Endothelial cell of umbilical vein (primary cell): ENCODE results near the gene SUMF1. TPM values are rescaled to one million over a fixed set of nuclear protein-coding genes. Genes with fewer than 3 reads are reported as not detected.

Source experiments
- BruUV-seq: library from RNA; stranded (reverse); fragments of 400-500 nt; replicated peaks from 2 replicates; lab custom pipeline; 2021; lab: Mats Ljungman, UMichigan
- CTCF ChIA-PET: fragments of 300-600, 350-600 bp; sonication (Branson Sonifier 250); formaldehyde crosslinking; loops from one replicate; lab custom pipeline; 2021; ENCODE audit warnings: antibody characterized with exemption, inconsistent platforms; lab: Charles Lee
- POLR2A ChIA-PET: fragments of 300-600, 350-600 bp; sonication (Branson Sonifier 250); formaldehyde crosslinking; loops from one replicate; lab custom pipeline; 2021; ENCODE audit warnings: antibody characterized with exemption, inconsistent platforms; lab: Charles Lee
- DNase-seq: peaks from one replicate; pipeline ENCODE4 v3.0.0-alpha.2; 2011; ENCODE audit warnings: low read depth, low spot score
- FAIRE-seq: peaks from 2 replicates; lab custom pipeline; 2011; peaks lifted over from hg19 to GRCh38; lab: Jason Lieb, UNC
- H2AFZ ChIP-seq: 2 replicates; pipeline ENCODE4 v1.6.0; 2012; ENCODE audit warnings: low read depth, low read length, control low read depth, inconsistent platforms
- H3K27ac ChIP-seq: 2 replicates; pipeline ENCODE4 v1.5.1; 2011; ENCODE audit warnings: low read depth, mild to moderate bottlenecking, control low read depth, low read length, moderate library complexity; ENCODE audit not compliant: insufficient read depth
- H3K27me3 ChIP-seq, 2 experiments: 2 replicates each; pipeline versions ENCODE4 v1.6.0 to v1.6.1; 2011; ENCODE audit warnings: low read length in 2 of 2, mixed read lengths in 1 of 2; ENCODE audit not compliant: control insufficient read depth in 2 of 2, insufficient read depth in 2 of 2
- H3K36me3 ChIP-seq, 2 experiments: 2 replicates in 1 of 2; 3 replicates in 1 of 2; pipeline ENCODE4 v1.5.1; 2011; ENCODE audit warnings: low read length in 2 of 2, mild to moderate bottlenecking in 1 of 2, moderate library complexity in 1 of 2; ENCODE audit not compliant: control insufficient read depth in 2 of 2, insufficient read depth in 2 of 2; ENCODE audit errors: extremely low read depth in 1 of 2
- H3K4me1 ChIP-seq: 3 replicates; pipeline ENCODE4 v1.5.1; 2011; ENCODE audit warnings: mild to moderate bottlenecking, low read length; ENCODE audit not compliant: control insufficient read depth, insufficient read depth; ENCODE audit errors: extremely low read depth
- H3K4me2 ChIP-seq: 2 replicates; pipeline ENCODE4 v1.6.1; 2011; ENCODE audit warnings: low read length, control low read depth, mixed read lengths; ENCODE audit not compliant: insufficient read depth
- H3K4me3 ChIP-seq, 3 experiments: fragments of 200-600 bp in 1 of 3; sonication (generic), shearing (Covaris generic) in 1 of 3; replicated peaks in 1 of 3; 2 replicates each; pipeline ENCODE4 v1.5.1; 2011 to 2016; ENCODE audit warnings: control low read depth in 3 of 3, low read length in 3 of 3, mild to moderate bottlenecking in 2 of 3, inconsistent platforms in 1 of 3, low read depth in 1 of 3, moderate library complexity in 1 of 3; ENCODE audit not compliant: insufficient read depth in 1 of 3
- H3K79me2 ChIP-seq: 2 replicates; pipeline ENCODE4 v1.6.0; 2012; ENCODE audit warnings: low read length, inconsistent platforms; ENCODE audit not compliant: control insufficient read depth, insufficient read depth
- H3K9ac ChIP-seq: replicated peaks from 2 replicates; pipeline ENCODE3; 2011; ENCODE audit warnings: low read length, control low read depth; ENCODE audit not compliant: insufficient read depth; ENCODE audit errors: extremely low read depth
- H3K9me1 ChIP-seq: replicated peaks from 3 replicates; pipeline ENCODE4 v1.6.0; 2011; ENCODE audit warnings: mild to moderate bottlenecking, low read length; ENCODE audit not compliant: control insufficient read depth, insufficient read depth; ENCODE audit errors: extremely low read depth
- H3K9me3 ChIP-seq: replicated peaks from 2 replicates; pipeline ENCODE4 v1.5.1; 2012; ENCODE audit warnings: low read length, inconsistent platforms; ENCODE audit not compliant: control insufficient read depth, insufficient read depth
- H4K20me1 ChIP-seq: replicated peaks from 2 replicates; pipeline ENCODE3; 2011; ENCODE audit warnings: mild to moderate bottlenecking, low read length; ENCODE audit not compliant: control insufficient read depth, insufficient read depth; ENCODE audit errors: extremely low read depth
- CTCF ChIP-seq, 2 donors: IDR thresholded peaks; 1 replicate in 1 of 2; 2 replicates in 1 of 2; pipeline ENCODE4 v1.5.1; 2011; ENCODE audit warnings: low read length in 2 of 2, mild to moderate bottlenecking in 2 of 2, moderate library complexity in 2 of 2, control low read depth in 1 of 2, inconsistent platforms in 1 of 2, low read depth in 1 of 2; ENCODE audit not compliant: insufficient read depth in 1 of 2; ENCODE audit errors: extremely low read depth in 1 of 2
- EZH2 ChIP-seq: IDR thresholded peaks from 2 replicates; pipeline ENCODE4 v1.6.1; 2012; ENCODE audit warnings: borderline replicate concordance, low read depth, mild to moderate bottlenecking, moderate library complexity, low read length, inconsistent platforms; ENCODE audit not compliant: severe bottlenecking
- FOS ChIP-seq: IDR thresholded peaks from 2 replicates; pipeline ENCODE4 v1.6.1; 2011; ENCODE audit warnings: mild to moderate bottlenecking, low read length, moderate library complexity, borderline replicate concordance; ENCODE audit not compliant: insufficient read depth
- GATA2 ChIP-seq: IDR thresholded peaks from 2 replicates; pipeline ENCODE4 v1.7.0; 2011; ENCODE audit warnings: low read depth, mild to moderate bottlenecking, moderate library complexity, mixed read lengths, low read length; ENCODE audit not compliant: insufficient read length, insufficient read depth
- JUN ChIP-seq: IDR thresholded peaks from 2 replicates; pipeline ENCODE4 v1.6.1; 2011; ENCODE audit warnings: borderline replicate concordance, low read depth; ENCODE audit not compliant: insufficient read length, insufficient read depth
- MAX ChIP-seq: IDR thresholded peaks from 2 replicates; pipeline ENCODE4 v1.6.1; 2011; ENCODE audit not compliant: insufficient read depth, insufficient read length
- MYC ChIP-seq: IDR thresholded peaks from one replicate; pipeline ENCODE4 v1.6.1; 2011; ENCODE audit warnings: mild to moderate bottlenecking, low read depth, low read length
- POLR2A ChIP-seq: IDR thresholded peaks from 2 replicates; pipeline ENCODE4 v1.6.1; 2012; ENCODE audit warnings: low read depth, mild to moderate bottlenecking, control low read depth, low read length
- POLR2AphosphoS5 ChIP-seq: IDR thresholded peaks from 2 replicates; pipeline ENCODE4 v1.6.1; 2012; ENCODE audit warnings: low read depth, mild to moderate bottlenecking, control low read depth, low read length, moderate library complexity; ENCODE audit not compliant: insufficient read depth
- dilution Hi-C: fragments of 300-500 bp; cut with MboI; formaldehyde crosslinking; loops from one replicate; pipeline ENCODE4 v1.15.0; 2019; ENCODE audit warnings: low sequenced_read_pairs; ENCODE audit not compliant: extremely low pct_ligation_motif_present
- intact Hi-C: fragments of 100-400 bp; cut with micrococcal nuclease; formaldehyde crosslinking; loops from one replicate; pipeline ENCODE4 v1.10.0; 2022
- polyA plus RNA-seq, 4 experiments: library from polyadenylated mRNA; depleted of rRNA in 3 of 4; stranded (reverse) in 3 of 4; unstranded in 1 of 4; fragments of >200 nt; gene quantifications; 2 replicates each; pipeline versions ENCODE4 v1.2.1 to v1.2.3, GENCODE V29; 2011 to 2012; ENCODE audit warnings: missing spikeins in 1 of 4
- total RNA-seq: library from RNA; stranded (reverse); gene quantifications from 2 replicates; pipeline ENCODE4 v1.2.3, GENCODE V29; 2021

SUMF1 gene
- total and polyA plus RNA-seq, 2 donors (not counting 3 experiments of a cell fraction or from before 2014, with no cell fraction given), result 31.5 to 46.8 TPM

GRCh38 chr3:4471907-4472306 is 4.8 kb upstream of the SUMF1 start:
- ChIA-PET CTCF (no interaction called here), POLR2A (no interaction called here)
- Histone ChIP-seq H3K9me1 (no peaks in the 10 kb centered on the region), H4K20me1 (no peaks in the 10 kb centered on the region), H2AFZ (no peak overlapping the region), H3K36me3 (no peaks in the 10 kb centered on the region), H3K9me3 (no peaks in the 10 kb centered on the region), H3K4me2 (no peak overlapping the region), H3K4me3 (no peak overlapping the region), H3K27ac (no peak overlapping the region), H3K79me2 (no peaks in the 10 kb centered on the region), H3K4me1 (peaks cover 21% of the 10 kb centered on the region), H3K9ac (no peak overlapping the region), H3K27me3 (peaks cover 0 to 3% of the 10 kb centered on the region in 2 experiments)
- FAIRE-seq (no peak), DNase-seq (no peak)
- dilution Hi-C loops (no loop called here), intact Hi-C loops (no loop called here)
- TF ChIP-seq FOS (no peak), GATA2 (no peak), POLR2A (no peak), CTCF (IDR thresholded peaks at IDR 0.05; ENCODE audit: extremely low read depth in 1 of 2, insufficient read depth in 1 of 2, low read depth in 1 of 2, low read length in 2 of 2) (no peak), MYC (no peak), MAX (no peak), JUN (no peak), EZH2 (no peak), POLR2AphosphoS5 (no peak)
- no TSS peak for BruUV-seq
